Measurements from ENCODE around the gene ZNF488.
"Not testable (repeated sequence)": the region's sequence is repeated elsewhere in the genome, so short reads cannot be mapped to it uniquely, and the experiment has no call there.

ZNF488 gene, protein sequence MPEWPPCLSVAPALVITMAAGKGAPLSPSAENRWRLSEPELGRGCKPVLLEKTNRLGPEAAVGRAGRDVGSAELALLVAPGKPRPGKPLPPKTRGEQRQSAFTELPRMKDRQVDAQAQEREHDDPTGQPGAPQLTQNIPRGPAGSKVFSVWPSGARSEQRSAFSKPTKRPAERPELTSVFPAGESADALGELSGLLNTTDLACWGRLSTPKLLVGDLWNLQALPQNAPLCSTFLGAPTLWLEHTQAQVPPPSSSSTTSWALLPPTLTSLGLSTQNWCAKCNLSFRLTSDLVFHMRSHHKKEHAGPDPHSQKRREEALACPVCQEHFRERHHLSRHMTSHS

DNA sequence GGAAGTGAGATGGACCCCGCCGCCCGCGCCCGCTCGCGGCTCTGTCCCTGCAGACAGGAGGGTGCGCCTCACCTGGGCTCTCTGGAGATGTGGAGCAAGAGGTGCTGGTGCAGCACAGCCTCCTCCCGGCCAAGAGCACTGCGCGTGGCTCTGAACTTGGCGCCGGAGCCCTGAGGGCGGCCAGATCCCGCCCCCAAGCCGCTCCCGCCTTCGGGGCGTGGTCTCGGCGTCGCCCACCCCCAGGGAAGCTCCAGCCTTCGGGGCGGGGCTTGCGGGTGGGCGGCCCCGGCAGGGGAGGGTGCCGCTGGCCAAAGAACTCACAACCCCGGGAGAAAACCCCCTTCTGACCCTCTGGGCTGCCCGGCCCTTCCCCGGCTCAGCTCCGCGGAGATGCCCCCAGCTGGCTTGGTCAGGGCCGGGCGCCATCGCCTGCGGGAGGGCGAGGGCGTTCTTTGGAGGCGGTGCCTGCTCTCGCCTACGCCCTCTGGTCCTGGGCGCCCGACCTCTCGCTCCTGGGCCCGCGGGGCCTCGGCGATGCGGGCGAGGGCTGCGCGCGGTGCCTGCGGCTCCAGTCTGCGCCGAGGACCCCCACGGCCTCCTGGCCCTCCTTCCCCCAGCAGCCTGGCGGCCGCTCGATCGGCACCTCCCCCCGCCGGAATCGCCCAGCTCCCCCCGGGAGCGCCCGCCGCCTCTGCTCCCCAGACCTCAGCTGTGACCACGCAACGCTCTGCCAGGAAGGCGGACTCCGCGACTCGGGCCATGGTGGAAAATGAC is at the start of gene ZNF488:
Gene ZNF488, minus strand, starts transcription at position 146 of the 774 bp plus-strand sequence. CDS start 15,464 bp downstream, outside the sequence.
- DNase-seq: peak; percentile 85

DNA sequence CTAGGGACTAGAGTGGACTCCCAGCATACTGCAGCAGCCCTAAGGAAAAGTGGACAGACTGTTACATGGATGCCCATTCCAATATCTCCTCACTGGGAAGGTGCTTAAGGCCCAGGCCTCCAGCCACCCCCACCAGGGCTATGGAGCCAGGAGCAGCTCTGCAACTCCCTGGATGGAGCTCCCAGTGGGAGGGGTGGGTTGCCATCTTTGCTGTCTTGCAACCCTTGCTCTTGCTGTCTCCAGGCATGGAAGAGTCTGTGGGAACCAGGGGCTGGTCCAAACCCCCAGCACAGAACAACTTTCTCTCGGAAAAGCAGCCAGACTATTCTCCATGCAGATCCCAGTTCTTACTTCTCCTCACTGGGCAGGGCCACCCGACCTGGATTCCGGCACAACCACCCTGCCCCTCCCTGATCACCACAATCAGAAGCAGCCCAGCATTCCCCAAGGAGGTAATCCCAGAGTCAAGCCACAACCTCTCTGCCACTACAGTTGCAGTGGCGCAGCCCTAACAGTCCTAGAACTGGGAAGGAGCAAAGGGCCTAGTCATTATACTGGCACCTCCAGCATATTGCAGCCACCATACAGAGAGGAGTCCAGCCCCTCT is 41.8 kb upstream of the ZNF488 start:
- no peak for DNase-seq

DNA sequence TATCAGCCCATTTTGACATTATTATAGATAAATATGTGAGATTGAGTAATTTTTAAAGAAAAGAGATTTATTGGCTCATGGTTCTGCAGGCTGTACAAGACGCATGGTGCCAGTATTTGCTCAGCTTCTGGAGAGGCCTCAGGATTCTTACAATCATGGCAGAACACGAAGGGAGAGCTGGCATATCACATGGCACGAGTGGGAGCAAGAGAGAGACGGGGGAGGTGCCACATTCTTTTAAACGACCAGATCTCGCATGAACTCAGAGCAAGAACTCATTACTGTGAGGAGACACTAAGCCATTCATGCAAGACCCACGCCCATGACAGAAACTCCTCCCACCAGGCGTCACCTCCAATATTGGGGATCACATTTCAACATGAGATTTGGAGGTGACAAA is 40.1 kb upstream of the ZNF488 start:
- DNase-seq: no peak

DNA sequence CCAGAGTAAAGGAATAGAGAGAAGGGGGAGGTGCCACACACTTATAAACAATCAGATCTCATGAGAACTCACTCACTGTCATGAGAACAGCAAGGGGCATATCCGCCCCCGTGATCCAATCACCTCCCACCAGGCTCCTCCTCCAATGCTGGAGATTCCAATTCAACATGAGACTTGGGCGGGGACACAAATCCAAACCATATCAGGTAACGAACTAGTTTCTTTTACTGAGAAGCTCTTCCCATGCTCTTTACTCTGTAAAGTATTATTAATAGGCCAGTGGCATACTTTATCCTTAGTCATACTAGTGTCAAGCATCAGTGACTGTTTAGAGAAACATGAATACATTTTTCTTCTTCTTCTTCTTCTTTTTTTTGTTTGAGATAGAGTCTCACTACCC is 39.4 kb upstream of the ZNF488 start:
- no peak for DNase-seq

DNA sequence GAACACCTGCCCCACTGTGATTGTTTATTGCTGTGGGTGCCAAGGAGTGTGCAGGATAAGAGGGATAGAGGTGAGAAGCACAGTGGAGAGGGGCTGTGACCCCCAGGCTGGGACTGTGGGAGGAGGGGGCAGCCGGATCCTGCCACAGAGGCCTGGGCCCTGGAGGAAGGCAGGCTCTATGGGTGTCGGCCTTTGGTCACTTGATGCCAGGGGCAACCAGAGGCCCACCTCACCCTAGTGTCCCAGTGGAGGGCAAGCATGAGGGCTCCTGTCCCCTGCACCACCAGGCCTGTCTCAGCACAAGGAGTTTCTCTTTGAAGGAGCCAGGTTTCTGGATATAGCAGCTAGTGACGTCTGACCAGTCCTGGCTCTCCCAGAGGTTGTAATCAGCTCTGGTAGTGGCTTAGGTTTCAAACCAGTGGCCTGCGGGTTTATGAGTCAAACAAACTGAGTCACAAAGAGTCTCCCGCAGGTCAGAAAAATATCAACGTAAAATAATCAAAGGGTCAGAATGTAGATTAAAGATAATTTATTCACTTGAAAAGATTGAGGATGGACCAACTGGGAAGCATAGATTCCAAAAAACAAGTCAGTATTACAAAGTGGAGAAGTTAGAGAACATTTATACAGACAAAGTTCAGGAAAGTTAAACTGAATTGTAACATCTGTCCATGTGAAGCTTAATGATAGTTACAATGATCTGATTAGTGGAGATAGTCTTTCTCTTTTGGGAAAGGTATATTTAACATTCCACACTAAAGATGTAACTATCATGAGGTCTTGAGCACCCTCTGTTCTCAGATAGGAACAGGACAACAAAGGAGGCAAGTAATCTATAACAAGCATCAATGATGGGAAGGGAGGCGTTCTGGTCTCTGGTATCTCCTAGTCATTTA is 37.2 kb upstream of the ZNF488 start:
- DNase-seq: no peak

DNA sequence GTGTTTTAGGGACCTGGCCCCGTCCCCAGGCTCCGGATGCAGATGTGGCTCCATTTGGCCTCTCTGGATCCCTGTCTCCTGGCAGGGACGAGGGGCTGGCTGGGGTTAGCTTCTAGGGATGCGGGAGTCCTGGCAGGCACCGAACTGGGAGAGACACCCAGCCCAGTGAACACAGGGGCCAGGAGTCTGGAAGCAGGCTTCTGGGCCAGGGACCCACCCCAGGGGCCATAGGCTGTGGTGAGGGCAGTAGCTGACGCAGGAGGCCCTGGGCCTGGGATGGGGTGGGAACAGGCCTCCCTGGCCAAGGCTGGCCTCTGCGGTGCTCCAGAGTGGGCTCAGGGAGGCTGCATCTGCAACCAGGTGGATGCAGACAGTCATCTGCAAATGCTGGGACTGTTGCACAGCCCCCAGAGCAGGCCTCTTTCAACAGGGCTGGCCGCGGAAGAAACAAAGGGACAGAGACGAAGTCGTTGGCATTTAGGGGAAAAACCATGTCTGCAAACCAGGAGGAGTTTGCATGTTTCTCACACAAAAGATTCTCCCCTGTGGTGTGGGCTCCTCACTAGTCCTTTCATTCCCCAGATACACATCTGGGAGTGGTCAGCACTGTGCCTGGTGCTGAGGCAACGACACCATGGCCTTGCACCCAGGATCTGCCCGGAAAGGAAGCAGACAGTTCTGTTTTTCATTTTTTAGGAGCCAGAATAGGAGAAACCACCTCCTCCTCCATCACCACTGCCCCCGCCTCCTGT is 36.4 kb upstream of the ZNF488 start:
- no peak for DNase-seq

DNA sequence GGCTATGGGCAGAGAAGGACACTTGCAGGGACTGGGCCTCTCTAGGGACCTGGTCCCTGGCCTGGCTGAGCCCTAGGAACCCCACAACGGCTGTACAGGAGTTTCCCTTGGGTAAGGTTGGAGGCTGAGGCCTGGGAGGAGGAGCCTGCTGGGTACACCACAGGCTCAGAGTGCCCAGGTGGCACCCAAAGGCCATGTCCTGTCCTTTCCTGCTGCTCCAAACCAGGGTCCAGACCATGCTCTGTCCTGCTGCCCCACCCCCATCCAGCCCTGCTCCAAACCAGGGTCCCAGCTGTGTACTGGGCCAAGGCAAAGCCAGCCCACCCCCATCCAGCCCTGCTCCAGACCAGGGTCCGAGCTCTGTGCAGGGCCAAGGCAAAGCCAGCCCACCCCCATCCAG is 35.3 kb upstream of the ZNF488 start:
- DNase-seq: no peak

DNA sequence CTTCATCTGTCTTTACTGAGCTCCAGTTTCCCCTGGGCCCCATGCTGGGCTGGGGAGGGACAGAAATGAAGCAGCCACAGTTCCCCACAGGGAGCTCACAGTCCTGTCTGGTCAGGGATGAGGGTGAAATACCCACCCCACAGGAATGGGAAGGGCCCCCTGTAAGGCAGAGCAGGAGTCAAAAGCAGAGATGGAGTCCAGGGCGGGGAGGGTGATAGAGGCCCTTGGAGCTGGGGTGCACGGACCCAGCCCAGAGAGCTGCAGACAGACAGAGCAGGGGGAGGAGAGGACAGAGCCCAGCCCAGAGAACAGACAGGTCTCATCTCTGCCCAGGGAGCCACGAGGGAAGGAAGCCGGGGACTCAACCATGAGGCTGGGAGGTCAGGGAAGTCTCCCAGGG is 34.9 kb upstream of the ZNF488 start:
- no peak for DNase-seq

DNA sequence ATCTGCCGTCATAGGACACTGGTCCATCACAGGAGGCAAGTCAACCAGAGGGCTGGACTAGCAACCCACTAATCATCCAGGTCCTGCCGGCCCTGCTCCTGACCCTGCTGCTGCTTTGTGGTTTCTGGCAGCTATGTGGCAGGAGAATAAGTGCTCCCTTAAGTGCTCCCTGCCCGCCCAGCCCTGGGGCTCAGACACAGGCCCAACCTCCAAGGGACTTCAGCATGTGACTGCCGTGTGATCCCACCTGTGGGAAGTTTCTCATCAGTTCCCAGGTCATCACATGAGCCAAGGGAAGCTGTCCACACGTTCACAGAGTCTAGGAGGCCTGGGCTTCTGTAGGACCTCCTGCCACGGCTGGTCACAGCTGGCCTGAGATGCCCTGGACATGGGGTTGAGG is 34.2 kb upstream of the ZNF488 start:
- DNase-seq: no peak

DNA sequence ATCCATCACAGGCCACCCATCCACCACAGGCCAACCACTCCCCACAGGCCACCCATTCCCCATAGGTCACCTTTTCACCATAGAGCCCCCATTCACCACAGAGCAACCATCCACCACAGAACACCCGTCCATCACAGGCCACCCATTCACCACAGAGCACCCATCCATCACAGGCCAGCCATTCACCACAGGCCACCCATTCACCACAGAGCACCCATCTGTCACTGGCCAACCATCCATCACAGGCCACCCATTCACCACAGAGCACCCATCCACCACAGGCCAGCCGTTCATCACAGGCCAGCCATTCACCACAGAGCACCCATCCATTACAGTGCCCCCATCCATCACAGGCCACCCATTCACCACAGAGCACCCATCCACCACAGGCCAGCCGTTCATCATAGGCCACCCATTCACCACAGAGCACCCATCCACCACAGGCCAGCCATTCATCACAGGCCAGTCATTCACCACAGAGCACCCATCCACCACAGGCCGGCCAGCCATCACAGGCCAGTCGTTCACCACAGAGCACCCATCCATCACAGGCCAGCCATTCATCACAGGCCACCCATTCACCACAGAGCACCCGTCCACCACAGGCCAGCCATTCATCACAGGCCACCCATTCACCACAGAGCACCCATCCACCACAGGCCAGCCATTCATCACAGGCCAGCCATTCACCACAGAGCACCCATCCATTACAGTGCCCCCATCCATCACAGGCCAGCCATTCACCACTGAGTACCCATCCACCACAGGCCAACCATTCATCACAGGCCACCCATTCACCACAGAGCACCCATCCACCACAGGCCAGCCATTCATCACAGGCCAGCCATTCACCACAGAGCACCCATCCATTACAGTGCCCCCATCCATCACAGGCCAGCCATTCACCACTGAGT is 32.5 kb upstream of the ZNF488 start:
- not testable (repeated sequence) for DNase-seq

DNA sequence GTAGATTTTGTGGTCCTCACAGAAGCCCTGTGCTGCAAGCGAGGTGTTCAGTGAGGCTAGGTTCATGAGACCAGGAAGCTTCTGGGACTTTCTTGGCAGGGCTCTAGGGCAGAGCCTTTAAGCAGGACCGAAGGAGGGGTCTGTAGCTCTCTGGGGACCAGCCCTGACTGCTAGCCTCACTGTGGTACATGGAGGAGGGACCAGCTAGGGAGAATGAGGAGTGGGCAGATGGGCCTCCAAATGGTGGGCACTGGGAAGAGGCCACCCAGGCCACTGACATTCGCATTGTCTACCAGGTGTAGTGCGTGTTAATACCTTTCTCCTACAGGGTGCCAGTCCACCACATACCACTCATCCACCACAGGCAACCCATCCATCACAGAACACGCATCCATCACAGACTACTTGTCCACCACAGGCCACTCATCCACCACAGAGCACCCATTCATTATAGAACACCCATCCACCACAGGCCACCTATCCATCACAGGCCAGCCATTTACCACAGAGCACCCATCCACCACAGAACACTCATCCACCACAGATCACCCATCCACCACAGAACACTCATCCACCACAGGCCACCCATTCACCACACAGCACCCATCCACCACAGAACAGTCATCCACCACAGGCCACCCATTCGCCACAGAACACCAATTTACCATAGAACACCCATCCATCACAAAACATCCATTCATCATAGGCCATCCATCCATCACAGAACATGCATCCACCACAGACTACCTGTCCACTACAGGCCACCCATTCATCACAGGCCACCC is 31.6 kb upstream of the ZNF488 start:
- DNase-seq: no peak

DNA sequence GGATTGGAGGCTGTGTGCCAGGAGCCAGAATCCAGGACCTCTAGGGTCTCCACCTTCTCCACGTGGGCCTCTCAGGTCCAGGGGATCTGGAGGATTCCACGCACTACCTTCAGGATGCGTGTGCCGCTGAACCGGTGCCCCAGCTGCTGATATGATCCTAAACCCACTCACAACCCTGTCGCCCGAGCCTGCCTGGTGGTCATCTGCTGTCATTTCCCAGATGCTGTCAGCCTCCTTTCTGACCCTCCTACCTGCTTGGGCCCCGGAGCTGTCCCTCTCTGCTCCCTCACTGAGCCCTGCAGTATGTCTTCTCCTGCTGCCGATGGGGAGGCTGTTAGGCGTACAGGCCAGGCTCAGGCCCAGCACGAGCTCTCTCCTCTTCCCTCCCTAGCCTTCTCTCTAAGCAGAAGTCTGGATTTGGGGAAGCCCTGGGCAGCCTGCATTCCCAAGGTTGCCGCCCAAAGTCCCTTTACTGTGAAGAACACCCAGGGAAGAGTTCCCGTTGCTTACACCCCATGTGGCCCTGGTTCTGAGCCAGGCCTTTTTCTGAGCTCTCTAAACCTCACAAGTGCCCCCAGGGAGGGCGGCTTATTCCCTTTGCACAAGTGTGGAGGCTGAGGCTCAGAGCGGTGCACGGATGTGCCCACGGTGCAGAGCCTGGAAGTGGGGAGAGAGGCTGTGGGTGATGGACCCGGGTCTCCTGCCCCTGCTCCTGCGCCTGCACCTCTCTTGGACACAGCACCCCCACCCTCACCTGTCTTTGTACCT is 30.8 kb upstream of the ZNF488 start:
- no peak for DNase-seq

DNA sequence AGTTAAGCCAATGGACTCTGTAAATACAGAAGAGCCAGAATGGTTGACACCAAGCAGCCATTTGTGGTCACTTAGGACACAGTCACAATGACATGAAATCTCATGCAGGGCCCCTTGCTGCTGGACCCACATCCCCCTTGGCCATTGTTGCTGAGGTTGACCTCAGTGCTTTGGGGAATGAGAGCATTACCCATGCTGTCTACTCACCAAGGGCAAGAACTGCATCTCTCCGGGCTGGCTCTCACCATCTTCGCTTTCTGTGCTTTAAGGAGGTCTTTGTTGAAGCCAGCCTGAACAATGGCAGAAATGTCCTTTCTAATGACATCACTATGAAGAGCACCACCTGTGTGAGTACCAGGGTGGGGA is 30.1 kb upstream of the ZNF488 start:
- DNase-seq: no peak

DNA sequence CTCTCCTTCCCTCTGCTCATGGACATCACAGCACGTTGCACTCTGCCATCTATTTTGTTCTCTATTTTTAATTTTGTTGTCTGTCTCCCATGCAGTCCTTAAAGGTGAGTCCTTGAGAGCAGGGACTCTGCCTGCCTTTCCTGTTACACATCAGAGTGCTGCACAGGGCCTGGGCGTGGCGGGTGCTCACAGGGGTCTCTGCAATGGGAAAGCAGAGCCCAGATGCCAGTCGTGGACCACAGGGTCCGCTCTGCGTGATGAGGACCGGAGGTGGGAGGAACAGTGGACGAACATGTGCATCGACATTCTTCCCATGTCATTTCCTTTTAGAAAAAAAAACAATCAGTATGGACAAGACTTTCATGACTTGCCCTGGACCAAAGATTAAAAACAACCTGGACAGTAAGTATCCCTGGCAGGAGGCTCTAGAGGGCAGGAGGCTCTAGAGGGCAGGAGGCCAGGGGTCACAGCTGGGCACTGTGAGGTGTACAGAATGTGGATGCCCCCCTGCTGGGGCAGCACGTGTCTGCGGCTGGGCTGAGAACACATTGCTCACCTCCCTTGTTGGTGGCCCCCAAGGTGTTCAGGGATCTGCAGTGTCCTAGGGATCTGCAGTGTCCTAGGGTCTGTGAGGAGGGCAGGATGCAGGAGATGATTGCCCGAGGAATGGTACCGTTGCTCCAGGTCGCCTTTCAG is 29.6 kb upstream of the ZNF488 start:
- no peak for DNase-seq

DNA sequence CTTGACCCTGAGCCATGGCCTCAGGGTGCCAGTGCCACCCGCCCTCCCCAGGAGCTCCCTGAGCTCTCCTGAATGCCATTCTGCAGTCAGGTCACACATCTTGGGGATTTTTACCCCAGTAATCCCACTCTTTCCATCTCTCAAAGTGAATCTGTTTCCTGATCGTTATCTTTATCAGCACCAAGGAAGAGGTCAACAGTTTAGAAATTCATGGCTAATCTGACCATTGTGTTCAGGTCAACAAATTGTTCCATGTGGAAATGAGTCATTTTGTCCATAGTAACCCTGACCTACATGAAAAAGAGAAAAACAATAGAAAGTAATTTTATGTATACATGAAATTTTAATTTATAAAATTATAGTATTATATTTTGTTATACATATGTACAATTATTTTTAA is 28.8 kb upstream of the ZNF488 start:
- no peak for DNase-seq

DNA sequence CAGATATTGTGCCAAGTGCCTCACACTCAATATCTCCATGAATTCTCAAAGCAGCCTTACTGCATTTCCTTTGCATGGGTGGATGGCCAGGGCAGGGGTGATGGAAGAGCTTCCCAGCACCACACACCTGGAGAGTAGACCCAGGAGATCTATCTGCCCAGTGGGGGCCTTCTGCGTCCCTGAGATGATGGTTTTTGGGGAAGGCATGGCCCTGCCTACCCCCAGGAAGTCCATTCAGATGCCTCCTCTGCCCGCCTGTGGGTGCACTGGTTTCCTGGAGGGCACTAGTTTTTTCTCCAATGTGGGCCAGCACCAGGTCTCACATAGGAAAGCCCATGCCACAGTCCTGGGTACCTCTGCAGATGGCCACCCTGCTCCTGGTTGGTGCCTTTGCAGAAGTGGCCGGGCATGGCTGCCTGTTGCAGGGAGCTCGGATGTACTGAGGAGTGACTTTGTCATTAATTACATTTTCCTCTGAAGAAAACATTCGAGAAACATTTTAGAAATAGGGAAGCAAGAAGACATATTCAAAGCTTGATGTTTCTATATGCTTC is 28.2 kb upstream of the ZNF488 start:
- DNase-seq: no peak

DNA sequence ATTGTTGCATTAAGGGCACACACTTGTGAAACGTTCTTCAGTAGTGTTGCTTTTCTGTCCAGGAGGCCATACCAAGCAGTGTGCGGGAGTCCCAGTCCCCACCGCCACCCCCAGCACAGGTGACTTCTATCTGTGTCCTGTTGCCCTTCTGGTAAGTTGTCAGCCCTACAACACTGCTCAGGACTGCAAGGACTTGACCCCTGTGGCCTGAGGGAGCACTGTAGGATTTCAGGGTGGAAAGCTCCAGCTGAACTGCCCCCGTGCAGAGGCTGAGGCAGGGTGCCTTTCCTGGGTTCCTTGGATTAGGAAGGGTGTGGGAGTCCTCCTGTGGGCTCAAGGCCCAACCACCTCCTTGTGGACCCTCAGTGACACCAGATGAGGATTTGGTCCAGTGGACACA is 26.8 kb upstream of the ZNF488 start:
- no peak for DNase-seq

DNA sequence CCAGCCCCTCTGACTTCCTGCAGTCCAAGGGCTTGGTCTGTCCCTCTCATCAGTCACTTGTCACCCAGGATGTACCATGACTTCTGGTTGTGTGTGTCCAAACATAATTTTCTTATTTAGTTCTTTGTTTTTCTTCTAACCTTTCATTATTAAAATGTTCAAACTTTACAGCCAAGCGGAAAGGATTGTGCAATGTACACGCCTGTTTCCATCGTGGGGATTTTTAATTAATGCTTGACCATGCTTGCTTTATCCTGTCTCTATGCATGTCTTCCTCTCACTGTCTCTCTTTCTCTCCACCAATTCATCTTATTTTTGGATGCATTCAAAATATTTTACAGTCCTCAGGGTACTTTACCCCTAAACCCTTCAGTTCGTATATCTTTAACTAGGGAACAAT is 26.2 kb upstream of the ZNF488 start:
- no peak for DNase-seq

DNA sequence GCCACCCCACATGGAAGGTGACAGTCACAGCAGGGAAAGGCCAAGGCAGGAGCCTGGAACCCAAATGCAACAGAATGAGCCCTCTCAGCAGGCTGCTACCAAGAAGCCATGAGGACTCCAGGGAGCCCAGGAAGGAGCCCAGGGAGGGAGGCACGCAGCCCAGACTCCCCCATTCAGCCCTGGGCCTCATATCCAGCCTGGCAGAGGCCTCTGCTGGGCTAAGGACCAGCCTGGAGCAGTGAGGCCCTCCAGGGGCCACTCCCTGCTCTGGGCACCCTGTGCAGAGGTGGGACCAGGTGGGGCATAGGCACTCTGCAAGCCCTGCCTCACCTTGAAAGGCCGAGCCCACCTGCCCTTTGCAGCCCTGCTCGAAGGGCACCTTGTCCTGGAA is 25.8 kb upstream of the ZNF488 start:
- DNase-seq: no peak
